ENCODE results near the gene ORAI2.
"Not testable (repeated sequence)": the region's sequence is repeated elsewhere in the genome, so short reads cannot be mapped to it uniquely, and the experiment has no call there.

The ORAI2 gene

DNA sequence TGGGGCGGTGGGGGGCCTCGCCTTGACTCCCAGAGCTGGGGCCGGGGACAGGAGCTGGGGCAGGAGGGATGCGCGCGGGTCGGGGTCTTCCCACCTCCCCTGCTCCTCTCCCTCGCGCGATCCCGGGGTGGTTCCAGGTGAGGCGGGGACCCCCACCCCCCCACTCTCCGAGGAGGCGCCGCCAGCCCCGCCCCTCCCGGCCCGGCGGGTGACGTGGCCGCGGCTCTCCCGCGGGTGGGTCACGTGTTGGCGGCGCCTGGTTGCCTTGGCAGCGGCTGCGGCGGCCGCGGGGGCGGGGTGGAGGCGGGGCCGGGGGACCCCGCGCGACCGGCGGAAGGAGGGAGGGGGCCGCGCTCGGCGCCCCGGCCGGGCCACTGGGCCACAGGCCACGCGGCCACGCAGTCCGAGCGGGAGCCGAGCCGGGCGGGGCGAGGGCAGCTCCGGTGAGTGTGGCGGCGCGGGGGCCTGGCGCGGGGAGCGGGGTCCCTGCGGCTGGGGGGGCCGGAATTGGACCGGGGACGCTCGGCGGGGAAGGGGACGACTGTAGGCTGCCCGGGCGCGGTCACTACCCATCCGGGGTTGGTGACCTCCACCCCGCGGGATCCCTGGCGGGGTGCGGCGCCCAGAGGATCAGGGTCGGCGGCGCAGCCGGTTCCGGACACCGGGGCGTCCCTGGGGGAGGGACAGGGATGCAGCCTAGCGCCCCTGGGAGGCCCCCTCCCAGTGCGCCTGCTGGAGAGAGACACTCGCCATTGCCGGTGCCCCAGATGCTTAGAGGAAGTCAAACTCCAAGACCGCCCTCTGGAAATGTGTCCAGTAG is at the start of gene ORAI2:
TSS of gene ORAI2 (plus strand) at position 357 of the 820 bp plus-strand sequence. CDS start 5,382 bp downstream, outside the sequence.
- peak; percentile 44 for DNase-seq (ENCODE audit: low spot score)

DNA sequence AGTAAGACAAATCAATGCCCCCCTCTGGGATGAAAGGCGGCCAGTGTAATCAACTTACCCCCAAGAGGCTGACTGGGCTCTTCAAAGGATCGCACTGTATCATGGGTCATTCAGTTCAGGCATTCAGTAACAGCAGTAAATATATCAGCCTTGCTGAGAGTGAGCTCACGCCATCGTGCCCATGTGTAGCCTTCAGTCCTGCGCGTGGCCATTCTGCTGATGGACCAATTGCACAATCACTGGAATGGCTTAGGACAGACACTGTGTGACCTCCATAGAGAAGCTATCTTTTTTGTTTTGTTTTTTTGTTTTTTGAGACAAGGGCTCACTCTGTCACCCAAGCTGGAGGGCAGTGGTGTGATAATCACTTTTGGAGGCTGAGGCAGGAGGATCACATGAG is 46.3 kb upstream of the ORAI2 start:
- no peak for DNase-seq (ENCODE audit: low spot score)

- no peak for DNase-seq (ENCODE audit: low spot score)
These were observed 43.6 kb upstream of the ORAI2 start for GRCh38 chr7:102389810-102390209.

- peak; percentile 81 for DNase-seq (ENCODE audit: low spot score)
These were observed 42.5 kb upstream of the ORAI2 start for GRCh38 chr7:102390697-102391484.

DNA sequence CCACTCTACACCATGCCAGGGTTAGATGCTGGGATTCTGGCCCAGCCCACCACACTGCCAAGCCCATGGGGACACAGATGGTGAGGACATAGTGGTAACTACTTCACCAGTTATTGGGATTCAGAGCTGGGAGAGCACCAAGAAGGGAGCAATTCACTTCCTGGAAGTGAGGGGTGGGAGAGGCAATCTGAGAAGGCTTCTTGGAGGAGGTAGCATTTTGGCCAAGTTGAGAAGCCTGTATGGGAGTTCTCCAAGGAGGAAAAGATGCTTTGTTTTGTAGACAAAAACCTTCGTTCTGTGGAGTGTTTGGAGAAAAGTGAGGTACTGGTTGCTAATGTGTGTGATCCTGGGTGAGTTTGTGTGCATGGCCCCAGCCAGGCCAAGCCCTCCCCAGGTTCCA is 41.0 kb upstream of the ORAI2 start:
- no peak for DNase-seq (ENCODE audit: low spot score)

- DNase-seq (ENCODE audit: low spot score), result no peak
These were observed 39.9 kb upstream of the ORAI2 start for GRCh38 chr7:102393467-102393866.

GRCh38 chr7:102395592-102395872 is 37.8 kb upstream of the ORAI2 start:
- no peak for DNase-seq (ENCODE audit: low spot score)

DNA sequence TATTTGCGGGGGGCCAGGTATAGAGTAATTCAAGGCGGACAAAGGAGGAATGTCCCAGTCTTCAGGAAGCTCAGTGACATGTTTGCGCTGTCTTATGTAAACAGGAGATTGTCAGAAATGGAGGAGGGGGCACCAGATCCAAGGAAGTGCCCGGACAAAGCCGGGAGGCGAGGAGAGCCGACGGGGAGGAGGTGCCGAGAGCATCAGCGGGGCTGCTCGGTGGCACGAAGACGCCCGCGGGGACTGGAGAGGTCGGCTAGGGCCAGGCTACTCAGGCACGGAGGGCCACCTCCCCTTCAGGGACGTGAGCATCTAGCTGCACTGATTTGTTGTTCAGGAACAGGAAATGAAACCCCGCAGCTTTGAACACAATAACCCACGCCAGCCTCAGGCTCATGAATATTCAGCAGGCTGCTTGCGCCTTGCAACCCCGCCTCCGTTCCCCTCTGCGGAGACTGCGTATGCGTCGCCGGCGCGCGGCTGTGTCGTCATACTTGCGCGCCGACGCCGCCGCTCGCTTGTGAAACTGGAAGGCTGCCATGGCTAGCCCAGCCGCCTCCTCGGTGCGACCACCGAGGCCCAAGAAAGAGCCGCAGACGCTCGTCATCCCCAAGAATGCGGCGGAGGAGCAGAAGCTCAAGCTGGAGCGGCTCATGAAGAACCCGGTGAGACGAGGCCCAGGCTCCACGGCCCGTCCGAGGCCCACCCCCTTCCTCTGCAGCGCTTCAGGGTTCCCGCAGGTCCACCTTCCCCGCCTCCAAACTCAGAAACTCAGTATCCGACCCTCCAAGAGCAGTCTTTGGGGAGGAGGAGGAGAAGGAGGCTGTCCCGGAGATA is 37.3 kb upstream of the ORAI2 start, which contains the start of gene PRKRIP1:
TSS of gene PRKRIP1 (plus strand) at position 491 of the 837 bp plus-strand sequence. CDS start at position 540, 49 bp downstream.
- DNase-seq (ENCODE audit: low spot score), result peak; percentile 87

- DNase-seq (ENCODE audit: low spot score), result no peak
These were observed 36.7 kb upstream of the ORAI2 start for GRCh38 chr7:102396710-102397019.

DNA sequence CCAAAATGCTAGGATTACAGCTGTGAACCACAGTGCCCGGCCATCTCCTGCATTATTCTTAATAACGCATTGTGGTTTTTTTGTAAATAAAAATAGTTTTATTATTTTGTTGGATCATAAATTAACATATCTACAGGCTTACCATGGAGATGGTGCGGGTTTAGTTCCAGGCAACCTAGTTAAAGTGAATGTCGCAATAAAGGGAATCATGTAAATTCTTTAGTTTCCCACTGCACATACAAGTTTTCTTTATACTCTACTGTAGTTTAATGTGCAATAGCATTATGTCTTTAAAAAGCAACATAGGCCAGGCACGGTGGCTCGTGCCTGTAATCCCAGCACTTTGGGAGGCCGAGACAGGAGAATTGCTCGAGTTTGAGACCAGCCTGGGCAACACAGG is 34.8 kb upstream of the ORAI2 start:
- DNase-seq (ENCODE audit: low spot score), result no peak

DNA sequence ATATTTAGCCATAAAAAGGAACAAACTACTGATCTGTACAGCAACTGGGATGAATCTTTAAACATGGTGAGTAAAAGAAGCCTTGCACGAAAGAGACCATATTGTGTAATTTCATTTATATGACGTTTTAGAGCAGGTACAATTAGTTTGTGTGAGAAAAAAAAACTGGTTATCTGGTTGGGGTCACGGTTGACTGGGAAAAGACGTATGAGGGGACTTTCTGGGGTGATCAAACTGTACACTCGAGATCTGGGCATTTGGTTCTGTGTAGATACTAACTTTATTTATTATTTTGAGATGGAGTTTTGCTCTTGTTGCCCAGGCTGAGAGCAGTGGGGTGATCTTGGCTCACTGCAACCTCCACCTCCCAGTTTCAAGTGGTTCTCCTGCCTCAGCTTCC is 33.0 kb upstream of the ORAI2 start:
- DNase-seq (ENCODE audit: low spot score), result no peak

DNA sequence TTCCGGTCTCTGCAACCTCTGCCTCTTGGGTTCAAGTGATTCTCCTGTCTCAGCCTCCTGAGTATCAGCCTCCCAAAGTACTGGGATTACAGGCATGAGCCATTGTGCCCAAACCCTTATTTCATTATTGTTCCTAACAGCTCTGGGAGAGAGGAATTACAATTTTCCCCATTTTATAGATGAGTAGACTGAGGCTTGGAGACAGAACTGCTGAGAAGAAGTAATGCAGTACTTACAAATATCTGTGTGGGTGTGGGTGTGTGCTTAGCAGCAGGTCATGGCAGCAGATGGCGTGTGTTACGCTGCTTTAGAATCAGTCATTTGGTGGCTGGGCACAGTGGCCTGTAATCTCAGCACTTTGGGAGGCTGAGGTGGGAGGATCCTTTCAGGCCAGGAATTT is 29.8 kb upstream of the ORAI2 start:
- DNase-seq (ENCODE audit: low spot score), result no peak

GRCh38 chr7:102404005-102404861 is 29.1 kb upstream of the ORAI2 start:
- peak; percentile 49 for DNase-seq (ENCODE audit: low spot score)

GRCh38 chr7:102404862-102405188 is 28.6 kb upstream of the ORAI2 start:
- DNase-seq (ENCODE audit: low spot score), result not testable (repeated sequence)

DNA sequence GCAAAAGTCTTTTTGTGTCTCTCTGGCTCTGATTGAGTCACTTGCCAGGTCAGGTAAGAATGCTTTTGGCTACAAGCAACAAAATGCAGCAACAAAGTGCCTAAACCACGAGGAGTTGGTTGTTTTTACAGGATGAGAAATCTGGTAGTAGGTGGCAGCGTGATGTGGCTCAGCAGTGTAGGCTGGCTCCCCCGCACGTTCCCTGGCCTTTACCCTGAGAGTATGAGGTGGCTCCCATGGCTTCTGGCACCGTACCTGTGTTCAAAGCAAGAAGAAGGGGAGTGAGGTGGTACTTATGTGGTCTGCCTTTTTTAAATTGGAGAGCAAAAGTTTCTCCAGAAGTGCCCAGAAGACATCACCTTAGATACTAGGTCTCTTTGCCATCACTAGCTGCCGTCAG is 25.5 kb upstream of the ORAI2 start:
- DNase-seq (ENCODE audit: low spot score), result no peak

DNA sequence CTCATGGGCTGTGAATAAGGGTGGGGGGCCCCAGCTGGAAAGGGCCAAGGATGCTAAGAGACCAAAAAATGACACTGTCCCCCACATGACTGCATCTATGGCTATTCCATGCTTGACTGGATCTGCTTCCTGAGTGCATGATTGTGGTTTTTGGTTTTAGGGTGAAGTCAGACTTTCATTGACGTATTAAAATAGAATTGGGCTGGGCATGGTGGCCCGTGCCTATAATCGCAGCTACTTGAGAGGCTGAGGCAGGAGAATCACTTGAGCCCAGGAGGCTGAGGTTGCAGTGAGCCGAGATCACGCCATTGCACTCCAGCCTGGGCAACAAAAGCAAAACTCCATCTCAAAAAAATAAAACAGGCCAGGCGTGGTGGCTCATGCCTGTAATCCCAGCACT is 24.8 kb upstream of the ORAI2 start:
- not testable (repeated sequence) for DNase-seq (ENCODE audit: low spot score)

DNA sequence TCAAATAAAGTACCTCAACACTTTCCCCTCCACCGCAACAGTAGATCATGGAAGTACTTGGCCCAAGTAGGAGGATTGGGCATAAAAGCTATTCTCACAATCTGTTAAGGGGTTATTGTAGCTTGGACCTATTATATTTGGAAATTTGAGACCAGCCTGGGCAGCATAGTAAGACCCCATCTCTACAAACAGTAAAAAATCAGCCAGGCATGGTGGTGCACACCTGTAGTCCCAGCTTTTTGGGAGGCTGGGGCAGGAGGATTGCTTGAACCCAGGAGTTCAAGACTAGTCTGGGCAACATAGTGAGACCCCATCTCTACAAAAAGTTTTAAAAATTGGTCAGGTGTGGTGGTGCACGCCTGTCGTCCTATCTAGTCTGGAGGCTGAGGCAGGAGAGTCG is 24.0 kb upstream of the ORAI2 start:
- no peak for DNase-seq (ENCODE audit: low spot score)

DNA sequence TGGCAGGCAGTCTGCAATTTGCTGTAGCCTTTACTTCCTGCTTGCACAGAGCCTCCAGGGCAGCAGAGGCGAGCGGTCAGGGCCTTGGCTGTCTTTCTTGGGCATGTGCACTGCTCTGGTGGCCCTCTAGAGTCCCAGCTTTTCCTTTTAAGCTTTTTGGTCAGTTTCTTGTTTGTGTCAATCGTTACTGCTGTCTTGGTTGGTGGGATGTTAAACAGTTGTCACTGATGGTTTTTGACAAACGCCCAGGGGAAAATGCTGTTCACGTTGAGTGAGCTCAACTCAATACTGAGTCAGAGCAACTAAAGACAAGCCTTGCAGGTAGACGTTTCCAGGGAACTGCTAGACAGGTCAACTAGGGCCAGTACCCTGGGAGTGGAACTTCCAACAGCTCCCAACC is 23.3 kb upstream of the ORAI2 start:
- DNase-seq (ENCODE audit: low spot score), result no peak

- DNase-seq (ENCODE audit: low spot score), result no peak
These were observed 22.5 kb upstream of the ORAI2 start for GRCh38 chr7:102410918-102411317.

DNA sequence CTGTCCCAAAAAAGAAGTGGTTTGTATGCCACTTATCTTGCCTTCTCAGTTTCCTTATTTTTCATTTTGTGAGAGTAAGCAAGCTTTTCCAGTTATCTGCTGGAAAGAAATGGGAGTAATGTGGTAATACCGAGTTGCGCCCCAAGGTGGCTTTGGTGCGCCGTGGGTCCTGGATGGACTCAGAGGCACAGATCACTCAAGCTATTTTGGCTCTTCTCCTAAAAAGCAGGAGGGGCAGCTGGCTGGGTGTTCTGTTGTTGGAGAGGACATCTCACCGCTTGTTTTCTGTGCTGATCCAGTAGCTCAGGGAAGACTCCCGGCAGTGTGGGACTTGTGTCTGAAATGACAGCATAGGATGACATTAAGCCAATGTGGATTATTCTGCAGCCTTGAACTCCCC is 20.8 kb upstream of the ORAI2 start:
- DNase-seq (ENCODE audit: low spot score), result no peak

DNA sequence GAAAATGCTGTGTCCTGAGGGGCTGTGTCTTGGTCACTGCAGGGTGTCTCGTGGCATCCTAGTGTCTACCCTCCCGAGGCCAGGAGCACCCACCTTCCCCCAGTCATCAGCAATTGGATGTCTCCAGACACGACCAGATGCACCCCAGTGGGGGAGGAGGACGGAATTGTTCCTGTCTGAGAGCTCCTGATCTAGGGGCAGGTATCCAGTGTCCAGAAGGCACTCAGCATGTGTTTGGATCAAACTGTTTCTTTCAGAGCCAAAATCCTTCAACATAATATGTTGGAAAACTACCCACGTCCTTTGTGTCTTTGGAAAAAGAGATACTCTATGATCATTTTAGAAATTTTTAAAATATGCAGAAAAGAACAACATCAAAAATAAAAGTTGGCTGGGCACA is 20.3 kb upstream of the ORAI2 start:
- DNase-seq (ENCODE audit: low spot score), result no peak

GRCh38 chr7:102413611-102414010 is 19.8 kb upstream of the ORAI2 start:
- DNase-seq (ENCODE audit: low spot score), result no peak
